GM21360 (cell line): ENCODE data around the gene NACAD.

Experiments
- ATAC-seq: cut with Tn5 transposase; IDR thresholded peaks from one replicate; pipeline ENCODE4 v1.9.1; 2021; ENCODE audit warnings: mild to moderate bottlenecking, moderate library complexity; ENCODE audit not compliant: unreplicated experiment

NACAD gene

DNA sequence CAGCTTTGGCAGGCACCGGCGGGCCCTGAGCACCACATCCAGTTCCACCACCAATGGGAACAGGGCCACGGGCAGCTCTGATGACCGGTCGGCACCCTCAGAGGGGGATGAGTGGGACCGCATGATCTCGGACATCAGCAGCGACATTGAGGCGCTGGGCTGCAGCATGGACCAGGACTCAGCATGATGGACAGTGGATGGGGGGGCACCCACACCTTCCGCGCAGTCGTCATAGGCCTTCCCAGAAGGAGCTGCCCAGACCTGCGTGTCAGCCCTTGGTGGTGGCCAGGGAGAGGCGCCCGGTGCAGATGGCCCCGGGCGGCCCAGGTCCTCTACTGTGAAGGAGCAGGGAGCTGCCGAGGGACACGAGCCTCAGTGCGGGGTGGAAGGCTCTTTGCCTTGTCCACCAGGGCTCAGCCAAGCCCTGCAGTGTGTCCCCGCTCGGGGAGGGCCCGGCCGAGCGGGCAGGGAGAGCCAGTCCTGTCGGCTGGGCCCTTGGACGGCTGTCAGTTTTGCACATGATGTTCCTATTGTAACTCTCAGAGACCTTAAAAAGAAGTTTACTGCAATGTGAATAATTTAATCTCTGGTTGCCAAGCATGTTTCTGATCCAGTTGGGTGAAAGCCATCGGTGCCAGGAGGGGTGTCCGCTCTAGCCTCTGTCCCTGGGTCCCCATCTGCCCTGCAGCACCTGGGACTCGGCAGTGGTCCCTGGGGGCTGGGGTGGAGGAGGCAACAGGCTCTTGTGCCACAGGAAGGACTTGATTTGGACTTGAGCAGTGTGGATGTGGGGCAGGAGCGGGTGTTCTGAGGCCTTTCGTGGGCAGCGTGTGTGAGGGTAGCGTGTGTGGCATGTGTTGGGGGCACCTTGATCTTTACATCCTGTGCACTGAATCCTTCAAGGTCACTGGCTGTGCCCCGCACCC, 12.6 kb downstream of the NACAD start:
- ATAC-seq = no peak

DNA sequence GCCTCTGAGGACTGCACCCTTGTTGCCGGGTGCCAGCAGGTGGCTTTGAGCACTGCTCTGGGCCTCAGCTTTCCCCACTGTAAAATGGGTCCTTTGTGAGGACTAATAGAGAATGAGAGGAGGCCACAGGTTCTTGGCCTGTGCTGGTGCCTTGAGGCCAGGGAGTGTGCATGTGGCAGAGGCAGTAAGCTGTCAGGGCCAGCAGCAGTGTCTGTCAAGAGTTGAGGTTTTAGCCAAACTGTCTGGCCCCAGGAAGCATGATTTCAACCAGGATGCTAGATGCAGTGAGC, 13.5 kb downstream of the NACAD start:
- ATAC-seq = no peak

- ATAC-seq = no peak
These were observed 14.0 kb downstream of the NACAD start for GRCh38 chr7:45074528-45075354.

- no peak for ATAC-seq
These were observed 14.8 kb downstream of the NACAD start for GRCh38 chr7:45073786-45074527.

DNA sequence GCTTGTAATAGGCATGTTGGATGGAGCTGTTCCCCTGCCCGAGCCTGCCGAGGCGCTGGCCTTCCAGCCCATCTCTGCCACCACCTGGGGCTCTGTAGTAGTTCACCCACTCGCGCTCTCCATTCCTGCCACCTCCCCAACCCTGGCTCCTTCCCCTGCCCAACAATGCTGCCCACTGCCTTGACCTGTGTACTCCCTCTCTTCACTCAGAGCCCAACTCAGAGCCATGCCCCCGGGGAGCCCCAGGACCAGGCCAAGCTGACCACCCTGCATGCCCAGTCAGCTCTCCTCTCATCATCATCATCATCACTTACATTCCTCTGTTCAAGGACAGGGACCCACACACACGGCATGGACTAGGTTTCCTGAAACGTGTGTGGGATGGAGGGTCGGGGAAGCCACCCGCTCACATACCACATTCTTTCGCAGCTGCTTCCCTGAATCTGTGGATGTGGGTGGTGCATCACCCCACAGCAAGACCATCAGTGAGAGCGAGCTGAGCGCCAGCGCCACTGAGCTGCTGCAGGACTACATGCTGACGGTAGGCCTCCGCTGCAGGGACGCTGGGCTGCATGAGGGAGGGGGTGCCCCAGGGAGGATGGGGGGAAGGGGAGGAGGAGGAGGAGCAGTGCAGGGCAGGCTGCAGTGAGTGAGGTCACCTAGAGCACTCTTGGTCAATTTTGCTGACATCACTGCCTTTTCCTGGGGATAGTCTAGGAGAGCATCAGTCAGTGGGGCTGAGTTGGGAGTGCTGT, 15.6 kb downstream of the NACAD start:
- no peak for ATAC-seq

DNA sequence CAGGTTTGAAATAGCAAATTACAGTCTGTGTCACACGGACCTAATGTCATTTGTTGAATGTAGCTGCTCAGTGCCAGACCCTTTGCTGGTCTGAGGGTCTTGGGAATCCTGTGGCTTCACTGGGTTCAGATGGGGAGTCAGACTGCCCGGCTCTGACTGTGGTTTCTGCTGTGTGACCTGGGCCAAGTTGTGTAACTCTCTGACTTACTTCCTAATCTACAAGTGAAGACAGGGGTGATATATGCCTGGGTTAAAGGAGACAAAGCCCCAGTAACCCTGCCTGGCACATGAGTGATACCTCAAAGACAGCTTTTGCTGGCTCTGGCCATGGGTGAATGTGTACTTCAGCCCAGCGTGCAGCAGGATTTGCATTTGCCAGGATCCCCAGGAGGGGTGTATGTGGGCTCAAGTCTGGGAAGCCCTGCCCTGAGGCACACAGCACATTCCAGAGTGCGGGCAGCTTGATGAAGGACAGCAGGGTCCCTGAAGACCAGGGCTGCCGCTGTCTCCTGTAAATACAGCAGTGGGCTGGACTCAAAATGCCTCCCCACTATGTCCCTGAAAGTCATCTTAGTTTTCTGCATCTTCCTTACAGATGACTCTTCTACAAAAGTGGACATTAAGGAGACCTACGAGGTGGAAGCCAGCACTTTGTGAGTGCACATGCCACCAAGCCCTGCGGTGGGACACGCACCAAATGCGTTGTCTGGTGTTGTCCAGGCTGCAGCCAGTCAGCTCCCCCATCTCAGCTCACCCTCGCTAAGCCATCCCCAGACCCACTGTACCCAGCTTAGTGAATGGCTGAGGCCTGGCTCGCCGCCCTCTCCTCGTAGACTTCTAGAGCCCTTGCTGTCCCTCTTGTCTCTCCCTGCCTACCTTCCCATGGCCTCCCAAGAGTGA, 16.4 kb downstream of the NACAD start:
- ATAC-seq = no peak

GRCh38 chr7:45071528-45071927, 17.2 kb downstream of the NACAD start:
- no peak for ATAC-seq

GRCh38 chr7:45070254-45070642, 18.5 kb downstream of the NACAD start:
- no peak for ATAC-seq

DNA sequence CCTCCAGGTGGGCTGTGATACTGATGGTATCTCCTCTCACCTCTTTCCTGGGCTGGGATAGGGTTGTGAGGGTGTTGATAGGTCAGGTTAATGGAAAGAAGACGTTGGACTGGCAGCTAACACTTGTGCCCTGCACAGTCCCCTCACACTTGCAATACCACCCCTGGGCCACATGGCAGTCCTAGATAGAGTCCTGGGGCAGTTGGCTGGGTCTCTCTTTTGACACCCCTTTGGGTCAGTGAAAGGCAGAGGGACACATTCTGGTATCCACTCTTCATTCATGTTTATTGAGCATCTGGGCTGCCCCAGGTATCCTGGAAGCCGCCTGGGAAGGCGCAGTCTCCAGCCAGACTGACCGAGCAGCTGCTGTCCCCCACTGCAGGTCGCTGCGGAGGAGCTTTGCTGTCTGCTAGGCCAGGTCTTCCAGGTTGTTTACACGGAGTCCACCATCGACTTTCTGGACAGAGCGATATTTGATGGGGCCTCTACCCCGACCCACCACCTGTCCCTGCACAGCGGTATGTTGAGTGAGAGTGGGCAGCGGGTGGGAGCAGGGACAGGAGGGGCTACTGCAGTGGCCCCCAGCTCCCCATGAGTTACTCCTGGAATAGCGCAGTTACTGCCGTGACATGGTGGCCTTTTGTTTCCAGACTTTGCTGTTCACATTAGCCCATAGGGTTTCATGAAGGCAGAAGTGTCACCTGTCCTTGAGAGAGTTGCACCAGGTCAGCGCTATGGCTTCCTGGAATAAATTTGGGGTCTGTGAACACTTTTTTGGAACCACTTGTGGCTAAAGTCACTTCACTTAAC, 19.1 kb downstream of the NACAD start:
- no peak for ATAC-seq

DNA sequence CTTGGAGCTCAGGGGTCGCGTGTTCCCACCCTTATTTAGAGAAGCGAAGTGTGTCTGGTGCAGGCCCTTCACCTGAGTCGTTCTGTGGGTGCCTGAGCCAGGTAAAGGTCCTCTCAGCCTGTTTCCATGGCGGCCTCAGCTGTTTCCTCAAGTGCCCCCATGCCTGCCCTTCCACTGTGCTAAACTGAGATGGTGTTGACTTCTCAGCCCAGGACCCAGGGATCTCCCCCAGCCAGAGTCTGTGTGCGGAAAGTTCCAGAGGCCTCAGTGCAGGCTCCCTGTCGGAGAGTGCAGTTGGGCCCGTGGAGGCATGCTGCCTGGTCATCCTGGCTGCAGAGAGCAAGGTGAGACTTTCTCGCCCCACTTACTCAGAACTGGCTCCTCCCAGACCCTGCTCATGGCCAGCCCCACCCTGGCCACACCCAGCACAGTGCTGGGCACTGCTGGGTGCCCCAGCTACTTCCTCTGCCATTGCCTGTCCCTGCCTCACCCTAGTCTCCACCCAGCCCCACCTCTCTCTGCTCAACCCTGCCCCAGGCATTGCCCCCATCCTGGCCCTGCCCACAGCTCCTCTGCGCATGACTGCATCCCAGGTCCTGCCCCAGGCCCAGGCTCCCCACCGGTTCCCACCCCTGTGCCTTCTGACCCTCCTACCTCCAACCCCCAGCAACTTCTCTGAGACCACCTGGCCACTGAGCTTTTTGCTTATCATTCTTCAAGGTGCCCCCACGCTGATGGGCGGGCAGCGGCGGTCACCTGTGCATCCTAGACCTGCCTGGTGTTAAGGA, 20.3 kb downstream of the NACAD start:
- ATAC-seq = no peak

DNA sequence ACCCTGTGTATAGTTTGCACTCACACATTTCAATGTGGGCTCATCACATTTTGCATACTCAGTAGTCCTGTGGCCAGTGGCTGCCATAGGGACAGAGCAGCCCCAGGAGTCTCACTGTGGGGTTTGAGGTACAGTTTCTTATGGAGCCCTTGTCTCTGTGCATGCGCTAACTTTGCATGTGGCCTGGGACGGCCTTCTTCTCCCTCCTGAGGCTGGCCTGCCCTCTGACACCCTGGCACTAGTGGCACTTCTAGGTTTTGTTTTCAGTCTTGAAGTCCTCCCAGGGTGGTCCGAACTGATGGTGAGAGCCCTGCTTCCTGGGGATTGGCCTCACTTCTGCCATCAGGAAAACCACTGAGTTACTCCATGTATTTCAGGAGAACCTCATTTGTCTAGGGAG, 21.2 kb downstream of the NACAD start:
- ATAC-seq = no peak

DNA sequence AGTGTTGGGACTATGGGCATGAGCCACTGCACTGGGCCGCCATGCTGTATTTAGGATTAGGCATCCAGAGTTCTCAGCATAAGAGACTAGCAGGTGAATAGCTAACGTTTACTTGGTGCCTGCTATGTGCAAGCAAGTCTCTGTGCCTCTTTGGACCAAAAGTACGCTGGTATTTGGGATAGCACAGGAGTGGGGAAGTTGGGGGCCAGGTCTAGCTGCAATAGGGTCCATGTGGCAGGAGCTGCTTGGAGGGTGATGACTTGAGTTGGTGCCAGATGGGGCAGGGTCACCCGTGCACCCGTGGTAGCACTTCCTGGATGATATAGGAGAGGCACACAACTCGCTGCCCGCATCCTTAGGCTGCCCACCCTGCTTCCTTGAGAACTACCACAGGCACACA, 22.4 kb downstream of the NACAD start:
- ATAC-seq = no peak

- no peak for ATAC-seq
These were observed 23.5 kb downstream of the NACAD start for GRCh38 chr7:45065031-45065995.

GRCh38 chr7:45064047-45064725, 24.6 kb downstream of the NACAD start:
- ATAC-seq = no peak

GRCh38 chr7:45061806-45062425, 26.9 kb downstream of the NACAD start:
- ATAC-seq = no peak

GRCh38 chr7:45061352-45061751, 27.4 kb downstream of the NACAD start:
- no peak for ATAC-seq
